G401 (cell line): Measurements from ENCODE around the gene PFKFB1. TPM values are rescaled to one million over a fixed set of nuclear protein-coding genes. Genes with fewer than 3 reads are reported as not detected.

ENCODE experiments used
- DNase-seq: peaks from one replicate; pipeline ENCODE4 v3.0.0-alpha.2; 2015; ENCODE audit warnings: low spot score
- in situ Hi-C: cut with HindIII; loops from 2 replicates; pipeline ENCODE4 v1.10.0; 2016; ENCODE audit warnings: low sequenced_read_pairs, mixed read lengths
- total RNA-seq: library from RNA; depleted of rRNA; stranded (reverse); fragments of >200 nt; shearing (Covaris generic); gene quantifications from 2 replicates; pipeline ENCODE4 v1.2.3, GENCODE V29; 2014; rRNA removed

Gene PFKFB1
- total RNA-seq, 1 experiment from 2014 or later = 0.14 TPM

GRCh38 chrX:54931107-54931506, 62.9 kb downstream of the PFKFB1 start:
- in situ Hi-C loops = no loop called here

GRCh38 chrX:54930291-54931049, 63.5 kb downstream of the PFKFB1 start:
- no peak for DNase-seq
- in situ Hi-C loops = no loop called here

More at GRCh38 chrX:54931107-54931506, 62.9 kb downstream of the PFKFB1 start:
- DNase-seq = no peak

DNA sequence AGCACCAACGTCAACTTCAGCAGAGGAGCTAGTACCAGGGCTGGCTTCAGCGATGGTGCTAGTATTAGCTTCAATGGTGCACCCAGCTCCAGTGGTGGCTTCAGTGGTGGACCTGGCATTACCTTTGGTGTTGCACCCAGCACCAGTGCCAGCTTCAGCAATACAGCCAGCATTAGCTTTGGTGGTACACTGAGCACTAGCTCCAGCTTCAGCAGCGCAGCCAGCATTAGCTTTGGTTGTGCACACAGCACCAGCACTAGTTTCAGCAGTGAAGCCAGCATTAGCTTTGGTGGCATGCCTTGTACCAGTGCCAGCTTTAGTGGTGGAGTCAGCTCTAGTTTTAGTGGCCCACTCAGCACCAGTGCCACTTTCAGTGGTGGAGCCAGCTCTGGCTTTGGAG, 65.1 kb downstream of the PFKFB1 start:
- no peak for DNase-seq
- in situ Hi-C loops = no loop called here

DNA sequence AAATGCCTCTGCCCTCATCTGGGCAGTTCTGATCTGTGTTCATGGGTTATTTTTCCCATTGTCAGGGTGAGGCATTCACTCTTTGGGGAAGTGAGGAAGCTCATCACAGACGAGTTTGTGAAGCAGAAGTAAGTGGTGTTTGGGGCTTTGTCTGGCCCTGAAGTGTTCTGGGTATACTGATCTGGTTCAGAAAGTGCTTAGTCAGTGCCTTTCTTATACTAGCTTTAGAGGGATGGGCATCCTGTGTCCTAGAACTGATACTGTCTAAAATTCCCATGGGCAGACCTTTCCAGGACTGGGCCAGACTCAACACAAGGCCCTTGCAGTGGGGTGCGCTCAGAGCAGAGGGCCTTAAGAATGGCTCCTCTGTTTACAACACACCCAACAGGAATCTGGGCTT, 67.0 kb downstream of the PFKFB1 start:
- no peak for DNase-seq

DNA sequence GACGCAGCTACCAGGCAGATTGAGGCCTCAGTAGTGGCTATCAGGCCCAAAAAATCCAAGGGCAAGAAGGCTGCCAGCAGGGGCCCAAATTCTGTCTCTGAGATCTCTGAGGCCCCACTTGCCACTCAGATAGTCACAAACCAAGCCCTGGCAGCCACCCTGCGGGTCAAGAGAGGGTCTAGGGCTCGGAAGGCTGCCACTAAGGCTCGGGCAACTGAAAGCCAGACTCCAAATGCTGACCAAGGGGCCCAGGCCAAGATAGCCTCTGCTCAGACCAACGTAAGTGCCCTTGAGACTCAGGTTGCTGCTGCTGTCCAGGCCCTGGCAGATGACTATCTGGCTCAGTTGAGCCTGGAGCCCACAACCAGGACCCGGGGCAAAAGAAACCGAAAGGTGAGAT, 70.6 kb downstream of the PFKFB1 start:
- DNase-seq = no peak
- in situ Hi-C loops = no loop called here

More for the DNA sequence above, 67.0 kb downstream of the PFKFB1 start:
- in situ Hi-C loops = no loop called here

- DNase-seq = no peak
- in situ Hi-C loops = no loop called here
These were observed 71.4 kb downstream of the PFKFB1 start for GRCh38 chrX:54922547-54922946.

DNA sequence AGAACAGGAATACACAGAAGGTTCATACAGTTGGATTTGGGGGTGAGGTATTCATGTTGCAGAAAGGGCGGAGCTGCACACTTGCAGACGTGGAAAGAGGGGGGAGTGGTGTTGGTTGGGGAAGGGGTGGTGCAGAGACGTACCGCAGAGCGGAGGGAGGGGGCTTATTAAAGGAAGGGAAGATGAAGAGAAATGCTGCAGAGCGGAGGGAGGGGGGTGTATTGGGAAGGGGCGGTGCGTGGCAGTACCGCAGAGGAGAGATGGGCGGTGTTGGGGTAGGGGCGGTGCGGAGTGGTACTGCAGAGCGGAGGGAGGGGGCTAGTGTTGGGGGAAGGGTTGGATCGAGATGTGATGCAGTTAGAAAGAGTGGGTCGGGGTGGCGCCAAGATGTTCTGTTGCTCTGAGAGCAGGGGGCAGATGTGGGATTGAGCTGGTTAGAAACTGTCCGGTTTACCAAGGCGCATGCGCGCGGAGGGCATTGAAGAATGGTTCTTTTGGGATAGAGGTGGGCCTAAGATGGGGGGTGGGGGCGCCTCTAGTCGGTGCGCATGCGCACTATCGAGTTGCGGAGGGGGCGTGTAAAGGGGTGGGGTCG, 72.5 kb downstream of the PFKFB1 start:
- peak; percentile 75 for DNase-seq

GRCh38 chrX:54920610-54921426, 73.2 kb downstream of the PFKFB1 start, which contains the start of gene TRO:
TRO (plus strand) TSS chrX:54920824; CDS start chrX:54922247, 1,423 bp downstream.
- DNase-seq = peak; percentile 39
- in situ Hi-C loops = no loop called here

More for the DNA sequence above, 72.5 kb downstream of the PFKFB1 start:
- in situ Hi-C loops = no loop called here

GRCh38 chrX:54909941-54910340, 84.0 kb downstream of the PFKFB1 start:
- in situ Hi-C loops = no loop called here
- DNase-seq = no peak

DNA sequence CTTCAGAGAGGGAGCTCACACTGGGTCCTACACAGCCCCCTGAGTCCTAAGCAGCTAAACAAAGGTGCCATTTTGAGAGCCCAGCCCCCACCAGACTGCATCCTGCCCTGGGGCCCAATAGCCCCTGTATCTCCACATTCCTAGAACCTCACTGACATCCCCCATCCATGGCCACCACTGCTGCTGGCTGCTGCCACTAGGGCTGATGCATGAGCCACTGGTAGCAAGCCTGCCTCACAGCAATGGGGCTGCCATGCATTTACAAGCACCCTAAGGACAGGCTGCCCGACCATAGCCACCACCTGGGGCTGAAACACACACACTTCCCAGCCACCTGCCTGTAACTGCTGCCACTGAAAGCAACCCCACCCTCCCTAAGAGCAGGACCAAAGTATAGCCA, 99.8 kb downstream of the PFKFB1 start:
- no peak for DNase-seq
- in situ Hi-C loops = no loop called here

GRCh38 chrX:54891573-54891972, 102.4 kb downstream of the PFKFB1 start:
- DNase-seq = peak; percentile 55
- in situ Hi-C loops = no loop called here

GRCh38 chrX:54885740-54886139, 108.2 kb downstream of the PFKFB1 start:
- no peak for DNase-seq
- in situ Hi-C loops = no loop called here

Other genes with a start within 250 kb of the PFKFB1 start
- not detected in 2 replicates for gene ITIH6, start 195.9 kb downstream of the PFKFB1 start, total RNA-seq
- 214 and 252 TPM in 2 replicates for gene MAGED2, start 186.4 kb downstream of the PFKFB1 start, total RNA-seq
- gene TRO, start 73.4 kb downstream of the PFKFB1 start, total RNA-seq = 18.2 and 25.2 TPM in 2 replicates
- gene APEX2, start 6.2 kb upstream of the PFKFB1 start, total RNA-seq = 8.3 and 10.7 TPM in 2 replicates
- gene ALAS2, start 36.8 kb upstream of the PFKFB1 start, total RNA-seq = not detected in 2 replicates
- not detected in 2 replicates for gene PAGE2B, start 80.8 kb upstream of the PFKFB1 start, total RNA-seq
- not detected in 2 replicates for gene PAGE2, start 94.8 kb upstream of the PFKFB1 start, total RNA-seq
- not detected in 2 replicates for gene PAGE5, start 226.2 kb upstream of the PFKFB1 start, total RNA-seq